Gastroesophageal sphincter (tissue), 4 donors: ENCODE data around the gene FBXW8. TPM values are rescaled to one million over a fixed set of nuclear protein-coding genes. Genes with fewer than 3 reads are reported as not detected.

ENCODE experiments used
- ATAC-seq: fragments of 150-250 bp; one replicate; pipeline ENCODE4 v1.9.1; 2016; ENCODE audit warnings: mild to moderate bottlenecking, moderate library complexity
- H3K27ac ChIP-seq, 4 donors: fragments of 200-600 bp; sonication (generic) in 3 of 4; 1 replicate in 3 of 4; 2 replicates in 1 of 4; pipeline ENCODE4 v1.5.1; 2016 to 2019
- H3K27me3 ChIP-seq: fragments of 200-600 bp; sonication (generic); one replicate; pipeline ENCODE4 v1.5.1; 2019
- H3K36me3 ChIP-seq, 2 donors: fragments of 200-600 bp; sonication (generic); one replicate each; pipeline ENCODE4 v1.5.1; 2019; ENCODE audit warnings: control low read depth in 1 of 2
- H3K4me1 ChIP-seq, 3 donors: fragments of 200-600 bp; sonication (generic); 1 replicate in 2 of 3; 2 replicates in 1 of 3; pipeline ENCODE4 v1.5.1; 2016 to 2019; ENCODE audit warnings: control low read depth in 2 of 3
- H3K4me3 ChIP-seq, 2 donors: fragments of 200-600 bp; sonication (generic); one replicate each; pipeline ENCODE4 v1.5.1; 2019; ENCODE audit warnings: mild to moderate bottlenecking in 1 of 2, moderate library complexity in 1 of 2
- H3K9me3 ChIP-seq, 3 donors: fragments of 200-600 bp; sonication (generic); one replicate each; pipeline ENCODE4 v1.5.1; 2017 to 2019; ENCODE audit warnings: control low read depth in 2 of 3
- CTCF ChIP-seq, 4 experiments: fragments of 200-600 bp in 2 of 4; fragments of 450-650 bp in 2 of 4; sonication (generic) in 1 of 4; IDR thresholded peaks; one replicate each; pipeline ENCODE4 v1.5.1; 2017 to 2019; ENCODE audit warnings: antibody characterized with exemption in 4 of 4, mild to moderate bottlenecking in 2 of 4, moderate library complexity in 2 of 4
- EP300 ChIP-seq: sonication (generic); formaldehyde crosslinking; IDR thresholded peaks from one replicate; pipeline ENCODE4 v1.6.1; 2017; ENCODE audit warnings: antibody characterized with exemption, mild to moderate bottlenecking
- POLR2A ChIP-seq, 2 donors: fragments of 450-650 bp; IDR thresholded peaks; one replicate each; pipeline ENCODE4 v1.6.1; 2017; ENCODE audit warnings: antibody characterized with exemption in 2 of 2, mild to moderate bottlenecking in 2 of 2, moderate library complexity in 1 of 2
- POLR2AphosphoS5 ChIP-seq: sonication (generic); formaldehyde crosslinking; IDR thresholded peaks from one replicate; pipeline ENCODE4 v1.6.1; 2017; ENCODE audit warnings: antibody characterized with exemption
- WGBS, 2 donors: methylation state at CpG; one replicate each; pipeline ENCODE4 v1.1.5; 2018; ENCODE audit warnings: low coverage in 1 of 2; 5-methylcytosine and 5-hydroxymethylcytosine counted together
- total RNA-seq, 4 donors: library from RNA; depleted of rRNA; stranded (reverse); fragments of >200 nt; gene quantifications; one replicate each; pipeline ENCODE4 v1.1.0, GENCODE V29; 2016

Gene FBXW8
- total RNA-seq, 4 donors from 2014 or later: 10.1 to 17.9 (median 13.7) TPM

GRCh38 chr12:116906285-116906684 is 4.5 kb upstream of the FBXW8 start:
- no peak for ATAC-seq
- 76 to 85% methylated on average over 4 of the region's 4 CpGs for WGBS, 2 donors

GRCh38 chr12:116910280-116910644 is 488 bp upstream of the FBXW8 start:
- H3K9me3 ChIP-seq: no peaks in the 10 kb centered on the region
- no peak for TF ChIP-seq POLR2AphosphoS5
- no peak for TF ChIP-seq POLR2A (IDR thresholded peaks at IDR 0.05)
- no peak for TF ChIP-seq CTCF (IDR thresholded peaks at IDR 0.05)
- TF ChIP-seq EP300: no peak
- H3K4me3 ChIP-seq: peak overlapping the region; percentile 95 to 98
- H3K27ac ChIP-seq: peak overlapping the region in 3 of 4 donors; percentile 85 to 90 (median 89)
- peaks cover 0 to 30% (median 2%) of the 10 kb centered on the region in 3 donors for H3K4me1 ChIP-seq
- no peaks in the 10 kb centered on the region for H3K36me3 ChIP-seq
- no peaks in the 10 kb centered on the region for H3K27me3 ChIP-seq
- 67 to 74% methylated on average over 4 of the region's 4 CpGs for WGBS, 2 donors
- no peak for ATAC-seq

More at GRCh38 chr12:116906285-116906684, 4.5 kb upstream of the FBXW8 start:
- TF ChIP-seq POLR2A (IDR thresholded peaks at IDR 0.05) (no peak), POLR2AphosphoS5 (no peak), CTCF (IDR thresholded peaks at IDR 0.05) (no peak), EP300 (no peak)
- H3K4me3 ChIP-seq: no peak overlapping the region
- H3K27ac ChIP-seq: no peak overlapping the region
- no peaks in the 10 kb centered on the region for H3K36me3 ChIP-seq
- no peaks in the 10 kb centered on the region for H3K9me3 ChIP-seq
- peaks cover 0 to 6% (median 0%) of the 10 kb centered on the region in 3 donors for H3K4me1 ChIP-seq
- H3K27me3 ChIP-seq: peaks cover 19% of the 10 kb centered on the region

GRCh38 chr12:116915326-116915725 is 4.6 kb downstream of the FBXW8 start:
- peaks cover 0 to 7% of the 10 kb centered on the region in 2 donors for H3K36me3 ChIP-seq
- TF ChIP-seq POLR2A (IDR thresholded peaks at IDR 0.05): no peak
- no peak for TF ChIP-seq CTCF (IDR thresholded peaks at IDR 0.05)
- TF ChIP-seq EP300: no peak
- TF ChIP-seq POLR2AphosphoS5: no peak
- ATAC-seq: no peak

GRCh38 chr12:116916122-116916521 is 5.4 kb downstream of the FBXW8 start:
- peaks cover 0 to 7% of the 10 kb centered on the region in 2 donors for H3K36me3 ChIP-seq
- TF ChIP-seq POLR2AphosphoS5 (no peak), EP300 (no peak), CTCF (IDR thresholded peaks at IDR 0.05) (no peak), POLR2A (IDR thresholded peaks at IDR 0.05) (no peak)
- no peak overlapping the region for H3K27ac ChIP-seq
- H3K4me1 ChIP-seq: peaks cover 0 to 37% (median 2%) of the 10 kb centered on the region in 3 donors
- no peaks in the 10 kb centered on the region for H3K27me3 ChIP-seq
- H3K4me3 ChIP-seq: no peak overlapping the region
- no peak for ATAC-seq
- H3K9me3 ChIP-seq: no peaks in the 10 kb centered on the region

More at GRCh38 chr12:116915326-116915725, 4.6 kb downstream of the FBXW8 start:
- no peaks in the 10 kb centered on the region for H3K27me3 ChIP-seq
- WGBS, 2 donors: 100% methylated on average over 1 of the region's 1 CpG; no CpG with 5 or more reads in 1 of the 2 donors
- H3K27ac ChIP-seq: no peak overlapping the region
- H3K4me1 ChIP-seq: peaks cover 0 to 41% (median 2%) of the 10 kb centered on the region in 3 donors
- H3K9me3 ChIP-seq: no peaks in the 10 kb centered on the region
- no peak overlapping the region for H3K4me3 ChIP-seq

GRCh38 chr12:116916714-116917114 is 6.0 kb downstream of the FBXW8 start:
- Histone ChIP-seq H3K27ac (no peak overlapping the region), H3K4me1 (peaks cover 0 to 31% (median 2%) of the 10 kb centered on the region in 3 donors), H3K4me3 (no peak overlapping the region), H3K9me3 (no peaks in the 10 kb centered on the region), H3K36me3 (peaks cover 0 to 7% of the 10 kb centered on the region in 2 donors), H3K27me3 (no peaks in the 10 kb centered on the region)
- 80 to 86% methylated on average over 1 to 4 of the region's 5 CpGs for WGBS, 2 donors
- ATAC-seq: no peak
- TF ChIP-seq POLR2AphosphoS5: no peak
- peak in 1 of 4 experiments; percentile 7 for TF ChIP-seq CTCF (IDR thresholded peaks at IDR 0.05)
